SK-N-SH treated with all-trans-retinoic acid at 6 μM for 48 hours (cell line): Measurements from ENCODE around the gene EIF6.

Source experiments
- ATAC-seq: fragments of 200-7000 bp; cut with Tn5 transposase; 3 replicates; pipeline ENCODE4 v1.9.1; 2020; ENCODE audit warnings: mild to moderate bottlenecking, moderate library complexity
- ARNTL ChIP-seq: fragments of 450-650 bp; formaldehyde crosslinking; IDR thresholded peaks from 2 replicates; pipeline ENCODE4 v1.5.0; 2020; ENCODE audit warnings: low read depth, mild to moderate bottlenecking, moderate library complexity, borderline replicate concordance
- CREB5 ChIP-seq: fragments of 250-450 bp; sonication (Bioruptor Pico); IDR thresholded peaks from 2 replicates; pipeline ENCODE4 v1.5.1; 2020; ENCODE audit warnings: low read depth, mild to moderate bottlenecking, moderate library complexity
- CSDC2 ChIP-seq: fragments of 250-450 bp; sonication (Bioruptor Pico); IDR thresholded peaks from 2 replicates; pipeline ENCODE4 v1.5.0; 2020; ENCODE audit warnings: mild to moderate bottlenecking, moderate library complexity
- CSRNP3 ChIP-seq: fragments of 250-450 bp; sonication (Bioruptor Pico); IDR thresholded peaks from 2 replicates; pipeline ENCODE4 v1.5.1; 2021; ENCODE audit warnings: mild to moderate bottlenecking, moderate library complexity
- ESRRG ChIP-seq: fragments of 250-450 bp; sonication (Bioruptor Pico); IDR thresholded peaks from 2 replicates; pipeline ENCODE4 v1.6.1; 2021; ENCODE audit warnings: mild to moderate bottlenecking
- ISL1 ChIP-seq: fragments of 250-450 bp; sonication (Bioruptor Pico); IDR thresholded peaks from 2 replicates; pipeline ENCODE4 v2.1.2; 2022; ENCODE audit warnings: mild to moderate bottlenecking, moderate library complexity
- OSR1 ChIP-seq: fragments of 250-450 bp; sonication (Bioruptor Pico); IDR thresholded peaks from 2 replicates; pipeline ENCODE4 v1.8.0; 2022; ENCODE audit warnings: moderate library complexity, mild to moderate bottlenecking, inconsistent platforms
- POU6F1 ChIP-seq: fragments of 250-450 bp; sonication (Bioruptor Pico); IDR thresholded peaks from 2 replicates; pipeline ENCODE4 v1.8.0; 2021; ENCODE audit warnings: low read depth, mild to moderate bottlenecking, moderate library complexity, borderline replicate concordance
- PPARA ChIP-seq: fragments of 250-450 bp; sonication (Bioruptor Pico); IDR thresholded peaks from 2 replicates; pipeline ENCODE4 v1.5.0; 2020; ENCODE audit warnings: mild to moderate bottlenecking, borderline replicate concordance
- RARB ChIP-seq: fragments of 250-450 bp; sonication (Bioruptor Pico); IDR thresholded peaks from 2 replicates; pipeline ENCODE4 v1.8.0; 2021; ENCODE audit warnings: mild to moderate bottlenecking, moderate library complexity
- SNAI2 ChIP-seq: fragments of 250-450 bp; sonication (Bioruptor Pico); IDR thresholded peaks from 2 replicates; pipeline ENCODE4 v1.5.0; 2020; ENCODE audit warnings: mild to moderate bottlenecking, moderate library complexity
- TCF4 ChIP-seq: fragments of 250-450 bp; sonication (Bioruptor Pico); IDR thresholded peaks from 2 replicates; pipeline ENCODE4 v1.8.0; 2021; ENCODE audit warnings: mild to moderate bottlenecking, moderate library complexity, borderline replicate concordance
- TOX ChIP-seq: fragments of 250-450 bp; sonication (Bioruptor Pico); IDR thresholded peaks from 2 replicates; pipeline ENCODE4 v1.8.0; 2021; ENCODE audit warnings: mild to moderate bottlenecking, moderate library complexity, borderline replicate concordance
- TSHZ2 ChIP-seq: fragments of 250-450 bp; sonication (Bioruptor Pico); IDR thresholded peaks from 2 replicates; pipeline ENCODE4 v1.5.0; 2020; ENCODE audit warnings: mild to moderate bottlenecking, moderate library complexity
- ZC3H10 ChIP-seq: fragments of 250-450 bp; sonication (Bioruptor Pico); IDR thresholded peaks from 2 replicates; pipeline ENCODE4 v1.5.1; 2021; ENCODE audit warnings: mild to moderate bottlenecking, moderate library complexity
- ZFP3 ChIP-seq: fragments of 250-450 bp; sonication (Bioruptor Pico); IDR thresholded peaks from 2 replicates; pipeline ENCODE4 v1.5.0; 2020; ENCODE audit warnings: mild to moderate bottlenecking, moderate library complexity
- ZFP30 ChIP-seq: fragments of 450-650 bp; formaldehyde crosslinking; IDR thresholded peaks from 2 replicates; pipeline ENCODE4 v1.5.0; 2022; ENCODE audit warnings: mild to moderate bottlenecking, moderate library complexity
- ZNF565 ChIP-seq: fragments of 450-650 bp; formaldehyde crosslinking; conservative IDR thresholded peaks from 2 replicates; pipeline ENCODE4 v1.5.0; 2020; ENCODE audit warnings: low read depth, mild to moderate bottlenecking, moderate library complexity
- ZNF70 ChIP-seq: fragments of 450-650 bp; formaldehyde crosslinking; IDR thresholded peaks from 2 replicates; pipeline ENCODE4 v1.5.0; 2020; ENCODE audit warnings: mild to moderate bottlenecking, moderate library complexity
- ZNF8 ChIP-seq: fragments of 450-650 bp; formaldehyde crosslinking; IDR thresholded peaks from 2 replicates; pipeline ENCODE4 v1.5.0; 2020; ENCODE audit warnings: mild to moderate bottlenecking, moderate library complexity

EIF6 gene

DNA sequence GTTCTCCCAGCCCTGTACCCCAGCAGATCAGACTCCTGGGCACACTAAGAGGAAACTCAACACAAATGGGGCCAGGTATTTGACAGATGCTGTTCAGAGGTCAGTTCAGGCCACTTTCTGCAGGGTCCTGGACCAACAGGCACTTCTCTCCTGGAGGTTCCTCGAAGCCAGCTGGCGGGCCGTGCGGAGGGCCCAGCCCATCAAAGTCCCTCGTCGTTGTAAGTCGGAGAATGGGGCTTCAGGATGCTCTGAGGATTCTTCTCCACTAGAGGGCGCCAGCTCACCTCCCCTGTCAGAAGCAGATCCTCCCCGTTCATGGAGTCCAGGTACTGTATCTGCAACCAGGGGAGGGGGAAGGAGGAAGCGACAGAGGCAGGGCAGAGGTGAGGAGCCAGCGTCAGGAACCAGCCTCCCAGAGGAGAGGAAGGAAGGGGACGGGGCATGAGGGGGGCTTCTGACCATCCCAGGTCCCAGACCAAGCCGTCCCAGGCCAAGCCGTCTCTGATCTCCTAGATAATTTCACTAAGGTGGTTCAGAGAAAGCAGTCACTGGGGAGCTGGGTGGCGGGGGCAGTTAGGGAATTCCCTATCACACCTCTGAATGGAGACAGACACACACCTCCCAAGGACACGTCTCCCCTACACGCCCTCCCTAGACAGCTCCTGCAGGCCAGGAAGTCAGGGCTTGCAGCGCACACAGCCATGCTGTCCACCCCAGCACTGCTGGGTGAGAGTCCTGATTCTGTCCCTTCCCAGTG, 19.3 kb upstream of the EIF6 start:
- ATAC-seq, result peak; percentile 63
- no peak for TF ChIP-seq CSRNP3 (CRISPR knock-in tag)
- no peak for TF ChIP-seq CSDC2
- no peak for TF ChIP-seq SNAI2 (CRISPR knock-in tag)
- TF ChIP-seq TSHZ2 (CRISPR knock-in tag), result no peak
- TF ChIP-seq ZNF8 (CRISPR knock-in tag), result no peak
- TF ChIP-seq TOX (CRISPR knock-in tag), result no peak
- TF ChIP-seq TCF4 (CRISPR knock-in tag), result no peak
- no peak for TF ChIP-seq ZC3H10 (CRISPR knock-in tag)
- TF ChIP-seq ESRRG (CRISPR knock-in tag), result no peak
- no peak for TF ChIP-seq POU6F1 (CRISPR knock-in tag)
- TF ChIP-seq RARB, result no peak

- no peak for ATAC-seq
- no peak for TF ChIP-seq ISL1
- TF ChIP-seq ZFP3 (CRISPR knock-in tag), result no peak
- TF ChIP-seq TCF4 (CRISPR knock-in tag), result no peak
- TF ChIP-seq PPARA (CRISPR knock-in tag), result no peak
- TF ChIP-seq CREB5 (CRISPR knock-in tag), result no peak
- TF ChIP-seq ESRRG (CRISPR knock-in tag), result no peak
- TF ChIP-seq TSHZ2 (CRISPR knock-in tag), result no peak
- no peak for TF ChIP-seq CSRNP3 (CRISPR knock-in tag)
- no peak for TF ChIP-seq SNAI2 (CRISPR knock-in tag)
- TF ChIP-seq ZNF70 (CRISPR knock-in tag), result no peak
- TF ChIP-seq ZFP30, result no peak
- no peak for TF ChIP-seq OSR1 (CRISPR knock-in tag)
- TF ChIP-seq TOX (CRISPR knock-in tag), result no peak
- no peak for TF ChIP-seq ZNF8 (CRISPR knock-in tag)
- no peak for TF ChIP-seq ZNF565
- TF ChIP-seq CSDC2, result no peak
- TF ChIP-seq ARNTL (CRISPR knock-in tag), result no peak
Observed at GRCh38 chr20:35303382-35303734, 18.8 kb upstream of the EIF6 start.
